Ectodermal cell (in vitro differentiated cells): ENCODE measurements around the gene WDR76. TPM values are rescaled to one million over a fixed set of nuclear protein-coding genes. Genes with fewer than 3 reads are reported as not detected.

Experiments used
- H3K27ac ChIP-seq: 2 replicates; pipeline ENCODE4 v1.7.0; 2013; ENCODE audit warnings: mild to moderate bottlenecking, low read depth, low read length; ENCODE audit not compliant: insufficient read depth, poor library complexity, severe bottlenecking
- H3K27me3 ChIP-seq: 2 replicates; pipeline ENCODE4 v1.7.0; 2013; ENCODE audit warnings: mild to moderate bottlenecking, low read length; ENCODE audit not compliant: insufficient read depth, control insufficient read depth, poor library complexity, severe bottlenecking
- H3K36me3 ChIP-seq: one replicate; pipeline ENCODE4 v1.7.0; 2013; ENCODE audit warnings: low read length; ENCODE audit not compliant: control insufficient read depth, insufficient read depth
- H3K4me1 ChIP-seq: one replicate; pipeline ENCODE4 v1.7.0; 2013; ENCODE audit warnings: low read length; ENCODE audit not compliant: control insufficient read depth, insufficient read depth
- H3K4me3 ChIP-seq: 2 replicates; pipeline ENCODE4 v1.7.0; 2013; ENCODE audit warnings: low read depth, low read length, control low read depth; ENCODE audit not compliant: insufficient read depth
- H3K9me3 ChIP-seq: 2 replicates; pipeline ENCODE4 v1.7.0; 2013; ENCODE audit warnings: mild to moderate bottlenecking, low read length, moderate library complexity; ENCODE audit not compliant: control insufficient read depth
- WGBS, 2 experiments: methylation state at CpG; one replicate each; pipeline ENCODE4 v1.1.7; 2013; ENCODE audit warnings: missing lambda C conversion rate in 2 of 2; 5-methylcytosine and 5-hydroxymethylcytosine counted together
- polyA plus RNA-seq, 4 experiments: library from polyadenylated mRNA; stranded (reverse); fragments of 50-300 nt; gene quantifications; one replicate each; pipeline ENCODE4 v1.2.3, GENCODE V29; 2013

WDR76 gene
- 33.2 TPM for polyA plus RNA-seq (2013, experiment 1 of 4)
- polyA plus RNA-seq (2013, experiment 2 of 4) = 31.9 TPM
- polyA plus RNA-seq (2013, experiment 3 of 4) = 24.2 TPM
- 25.6 TPM for polyA plus RNA-seq (2013, experiment 4 of 4)

DNA sequence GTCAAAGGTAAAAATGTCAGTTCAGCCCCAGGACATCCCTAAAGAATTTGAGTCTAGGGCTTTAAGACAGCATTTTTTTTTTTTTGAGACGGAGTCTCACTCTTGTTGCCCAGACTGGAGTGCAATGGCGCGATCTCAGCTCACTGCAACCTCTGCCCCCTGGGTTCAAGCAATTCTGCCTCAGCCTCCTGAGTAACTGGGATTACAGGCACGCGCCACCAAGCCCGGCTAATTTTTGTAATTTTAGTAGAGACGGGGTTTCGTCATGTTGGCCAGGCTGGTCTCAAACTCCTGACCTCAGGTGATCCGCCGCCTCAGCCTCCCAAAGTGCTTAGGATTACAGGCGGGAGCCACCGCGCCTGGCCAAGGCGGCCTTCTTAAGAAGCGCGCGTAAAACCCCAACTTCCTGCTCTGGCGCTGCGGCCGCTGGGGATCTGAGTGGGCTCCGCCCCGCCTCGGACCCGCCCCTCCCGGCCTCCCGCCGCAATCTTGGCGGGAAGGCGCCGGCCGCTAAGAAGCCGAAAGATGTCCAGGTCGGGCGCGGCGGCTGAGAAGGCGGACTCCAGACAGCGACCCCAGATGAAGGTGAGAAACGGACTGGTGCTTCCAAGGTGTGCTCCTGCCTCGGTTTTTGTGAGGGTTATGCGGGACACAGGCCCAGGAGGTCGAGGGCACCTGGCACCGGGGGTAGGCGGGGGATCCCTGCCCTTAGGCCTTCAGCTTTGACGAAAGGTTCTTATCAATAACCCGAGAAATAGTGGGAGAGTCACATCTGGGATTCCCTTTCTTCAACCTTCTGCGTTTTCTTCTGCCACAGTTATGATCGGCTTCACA is at the start of gene WDR76:
WDR76 (plus strand) TSS at position 495 of the 834 bp plus-strand sequence; CDS start at position 526, 31 bp downstream.
- Histone ChIP-seq H3K27ac (no peak within 1 kb of the TSS), H3K4me3 (peak within 1 kb of the TSS; percentile 53), H3K36me3 (no peaks in the 10 kb centered on the region), H3K4me1 (peaks cover 6% of the 10 kb centered on the region), H3K9me3 (no peaks in the 10 kb centered on the region), H3K27me3 (no peaks in the 10 kb centered on the region)
- 16 to 17% methylated on average over 48 of the region's 48 CpGs for WGBS, 2 experiments

DNA sequence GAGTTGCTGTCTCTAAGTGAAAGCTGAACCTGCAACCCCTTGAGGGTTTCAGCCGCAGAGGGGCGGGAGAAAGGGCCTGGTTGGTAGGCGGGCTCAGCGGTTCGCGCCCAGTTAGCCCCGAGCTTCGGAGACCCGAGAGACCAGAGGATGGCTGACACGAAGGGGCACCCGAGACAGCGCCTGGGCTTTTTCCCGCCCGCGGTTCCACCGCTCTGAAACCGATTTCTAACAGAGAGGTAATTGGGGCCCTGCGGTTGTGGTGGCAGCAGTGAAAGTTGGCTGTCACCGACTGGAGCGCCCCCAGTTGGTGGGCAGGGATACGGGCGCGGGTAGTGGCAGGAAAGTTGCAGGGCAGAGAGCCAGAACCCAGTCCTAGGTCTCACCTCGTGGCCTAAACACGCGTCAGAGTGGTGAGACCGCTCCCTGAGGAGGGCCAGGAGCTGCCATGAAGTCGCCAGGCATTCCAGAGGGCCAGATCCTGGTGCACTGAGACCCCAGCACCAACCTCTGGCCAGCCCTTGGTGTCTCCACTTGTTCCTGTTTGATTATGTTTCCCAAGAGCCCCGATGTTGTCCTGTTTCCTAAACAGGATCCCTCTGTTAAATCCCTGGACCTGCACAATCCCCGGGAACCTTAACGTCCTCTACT is 49.4 kb upstream of the WDR76 start:
- H3K4me3 ChIP-seq = peak overlapping the region; percentile 51
- no peaks in the 10 kb centered on the region for H3K9me3 ChIP-seq
- H3K36me3 ChIP-seq = peaks cover 5% of the 10 kb centered on the region
- peaks cover 20% of the 10 kb centered on the region for H3K27me3 ChIP-seq
- H3K4me1 ChIP-seq = no peaks in the 10 kb centered on the region
- H3K27ac ChIP-seq = no peak overlapping the region
- 5 to 6% methylated on average over 31 of the region's 31 CpGs for WGBS, 2 experiments

DNA sequence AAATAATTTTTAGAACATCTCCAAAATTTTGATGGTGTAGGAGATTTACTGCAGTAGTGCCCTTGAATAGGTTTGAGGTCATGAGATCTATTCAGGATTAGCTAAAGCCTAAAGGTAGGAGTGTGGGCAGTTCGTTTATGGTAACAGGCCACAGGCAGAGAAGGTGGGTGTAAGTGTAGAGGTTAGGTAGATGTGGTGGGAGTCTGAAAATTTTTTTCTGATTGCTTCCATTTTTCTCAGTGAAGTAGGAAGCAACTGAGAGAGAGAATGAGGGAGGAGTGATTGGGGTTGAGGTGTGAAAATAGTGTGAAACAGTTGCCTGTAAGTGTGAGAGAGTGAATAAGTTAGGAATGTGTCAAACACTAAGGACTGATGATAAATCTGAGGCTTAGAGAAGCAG is 47.8 kb upstream of the WDR76 start:
- 80 to 92% methylated on average over 1 of the region's 1 CpG for WGBS, 2 experiments
- Histone ChIP-seq H3K9me3 (no peaks in the 10 kb centered on the region), H3K27ac (no peak overlapping the region), H3K36me3 (no peaks in the 10 kb centered on the region), H3K4me1 (no peaks in the 10 kb centered on the region), H3K27me3 (peaks cover 20% of the 10 kb centered on the region), H3K4me3 (no peak overlapping the region)

DNA sequence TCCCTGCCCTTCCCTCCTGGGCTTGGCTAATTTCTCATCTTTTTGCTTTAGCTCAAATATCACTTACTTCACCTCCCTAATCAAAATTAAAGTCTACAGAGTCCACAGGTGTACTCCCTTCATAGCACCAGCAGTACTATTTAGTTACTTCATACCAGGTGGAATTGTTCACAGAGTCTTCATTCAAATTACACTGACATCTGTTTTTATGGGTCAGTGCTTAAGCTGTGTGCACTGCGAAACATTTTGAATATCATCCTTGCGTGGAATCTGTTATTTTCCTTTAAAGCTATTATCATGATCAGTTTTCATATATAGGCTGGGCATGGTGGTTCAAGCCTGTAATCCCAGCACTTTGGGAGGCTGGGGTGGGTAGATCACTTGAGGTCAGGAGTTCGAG is 37.4 kb upstream of the WDR76 start:
- Histone ChIP-seq H3K4me3 (no peak overlapping the region), H3K9me3 (no peaks in the 10 kb centered on the region), H3K36me3 (peaks cover 9% of the 10 kb centered on the region), H3K27ac (no peak overlapping the region), H3K27me3 (no peaks in the 10 kb centered on the region), H3K4me1 (peaks cover 5% of the 10 kb centered on the region)
- 89 to 91% methylated on average over 3 of the region's 3 CpGs for WGBS, 2 experiments

DNA sequence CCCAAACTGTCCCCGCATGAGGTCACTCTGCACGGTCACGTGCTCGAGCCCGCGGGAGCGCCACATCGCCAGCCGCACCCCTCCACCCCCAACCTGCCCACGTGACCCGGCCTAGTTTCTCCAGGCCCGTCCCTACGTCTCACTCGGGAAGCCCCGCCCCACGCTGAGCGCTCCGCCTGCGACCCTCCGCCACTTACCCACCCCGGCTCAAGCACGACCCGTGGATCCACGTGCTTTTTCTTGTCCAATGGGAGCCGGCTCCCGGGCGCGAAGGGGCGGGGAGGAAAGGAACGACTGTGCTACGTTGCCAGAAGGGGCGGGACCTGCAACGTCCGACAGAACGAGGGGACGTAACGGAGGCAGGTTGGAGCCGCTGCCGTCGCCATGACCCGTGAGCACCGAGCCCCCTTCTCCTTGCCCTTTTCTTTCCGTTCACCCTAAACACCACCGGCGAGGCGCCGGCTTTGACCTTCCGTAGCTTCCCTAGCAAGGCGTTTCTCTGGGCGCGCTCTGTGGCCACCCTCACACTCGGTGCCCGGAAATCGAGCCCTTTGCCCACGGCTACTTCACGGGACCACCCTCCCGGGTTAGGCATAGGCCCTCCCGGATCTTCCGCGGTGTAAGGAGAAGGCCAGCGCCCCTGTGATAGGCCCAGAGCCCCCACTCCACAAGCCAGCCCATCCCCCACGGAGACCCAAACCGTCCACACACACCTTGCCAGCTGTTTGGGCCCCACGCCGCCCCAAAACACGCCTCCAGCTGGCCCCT is 34.6 kb upstream of the WDR76 start, which contains the start of gene SERF2:
SERF2 (plus strand) TSS at position 328 of the 768 bp plus-strand sequence; CDS start at position 385, 57 bp downstream.
- Histone ChIP-seq H3K27ac (peak within 1 kb of the TSS; percentile 61), H3K27me3 (no peaks in the 10 kb centered on the region), H3K4me1 (peaks cover 10% of the 10 kb centered on the region), H3K4me3 (peak within 1 kb of the TSS; percentile 98), H3K9me3 (no peaks in the 10 kb centered on the region), H3K36me3 (peaks cover 12% of the 10 kb centered on the region)
- 0% methylated on average over 66 of the region's 66 CpGs for WGBS, 2 experiments

DNA sequence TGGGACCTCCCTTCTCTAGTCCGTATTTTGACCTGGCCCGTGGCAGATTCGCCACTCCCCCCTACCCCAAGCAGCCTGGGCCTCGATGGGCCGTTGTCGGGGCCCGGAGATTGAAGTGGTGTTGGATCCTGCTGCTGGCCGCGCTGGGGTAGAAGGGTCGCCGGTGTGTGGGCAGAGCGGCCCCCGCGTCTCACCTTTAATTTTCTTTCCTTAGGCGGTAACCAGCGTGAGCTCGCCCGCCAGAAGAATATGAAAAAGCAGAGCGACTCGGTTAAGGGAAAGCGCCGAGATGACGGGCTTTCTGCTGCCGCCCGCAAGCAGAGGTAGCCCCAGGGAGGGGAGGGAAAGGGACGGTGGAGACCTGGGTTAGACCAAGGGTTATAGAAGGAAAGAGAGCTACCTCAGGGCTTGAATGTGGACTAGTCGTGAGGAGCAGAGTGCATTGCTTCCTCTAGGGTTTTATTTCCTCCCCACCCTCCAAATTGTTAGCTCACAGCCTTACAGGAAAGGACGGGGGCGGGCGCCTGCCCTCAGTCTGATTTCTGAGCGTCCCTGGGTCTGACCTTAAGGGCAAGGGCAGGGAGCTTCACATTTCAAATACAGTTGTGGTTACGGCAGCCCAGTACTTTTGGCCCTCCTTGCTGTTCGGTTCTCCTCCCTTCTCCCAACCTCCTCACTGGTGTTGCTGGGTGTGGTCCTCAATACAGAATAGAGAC is 33.9 kb upstream of the WDR76 start:
- H3K27me3 ChIP-seq = no peaks in the 10 kb centered on the region
- WGBS, 2 experiments = 9 to 10% methylated on average over 33 of the region's 33 CpGs
- H3K4me3 ChIP-seq = peak overlapping the region; percentile 98
- H3K27ac ChIP-seq = peak overlapping the region; percentile 61
- peaks cover 10% of the 10 kb centered on the region for H3K4me1 ChIP-seq
- peaks cover 12% of the 10 kb centered on the region for H3K36me3 ChIP-seq
- H3K9me3 ChIP-seq = no peaks in the 10 kb centered on the region

DNA sequence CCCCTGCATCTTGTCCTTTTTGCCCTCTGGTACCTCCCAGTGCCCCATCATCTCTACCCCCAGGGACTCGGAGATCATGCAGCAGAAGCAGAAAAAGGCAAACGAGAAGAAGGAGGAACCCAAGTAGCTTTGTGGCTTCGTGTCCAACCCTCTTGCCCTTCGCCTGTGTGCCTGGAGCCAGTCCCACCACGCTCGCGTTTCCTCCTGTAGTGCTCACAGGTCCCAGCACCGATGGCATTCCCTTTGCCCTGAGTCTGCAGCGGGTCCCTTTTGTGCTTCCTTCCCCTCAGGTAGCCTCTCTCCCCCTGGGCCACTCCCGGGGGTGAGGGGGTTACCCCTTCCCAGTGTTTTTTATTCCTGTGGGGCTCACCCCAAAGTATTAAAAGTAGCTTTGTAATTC is 33.2 kb upstream of the WDR76 start:
- WGBS, 2 experiments = 93 to 95% methylated on average over 9 to 10 of the region's 10 CpGs
- no peak overlapping the region for H3K27ac ChIP-seq
- H3K4me1 ChIP-seq = peaks cover 10% of the 10 kb centered on the region
- peak overlapping the region; percentile 17 for H3K4me3 ChIP-seq
- H3K36me3 ChIP-seq = peaks cover 12% of the 10 kb centered on the region
- no peaks in the 10 kb centered on the region for H3K9me3 ChIP-seq
- no peaks in the 10 kb centered on the region for H3K27me3 ChIP-seq

DNA sequence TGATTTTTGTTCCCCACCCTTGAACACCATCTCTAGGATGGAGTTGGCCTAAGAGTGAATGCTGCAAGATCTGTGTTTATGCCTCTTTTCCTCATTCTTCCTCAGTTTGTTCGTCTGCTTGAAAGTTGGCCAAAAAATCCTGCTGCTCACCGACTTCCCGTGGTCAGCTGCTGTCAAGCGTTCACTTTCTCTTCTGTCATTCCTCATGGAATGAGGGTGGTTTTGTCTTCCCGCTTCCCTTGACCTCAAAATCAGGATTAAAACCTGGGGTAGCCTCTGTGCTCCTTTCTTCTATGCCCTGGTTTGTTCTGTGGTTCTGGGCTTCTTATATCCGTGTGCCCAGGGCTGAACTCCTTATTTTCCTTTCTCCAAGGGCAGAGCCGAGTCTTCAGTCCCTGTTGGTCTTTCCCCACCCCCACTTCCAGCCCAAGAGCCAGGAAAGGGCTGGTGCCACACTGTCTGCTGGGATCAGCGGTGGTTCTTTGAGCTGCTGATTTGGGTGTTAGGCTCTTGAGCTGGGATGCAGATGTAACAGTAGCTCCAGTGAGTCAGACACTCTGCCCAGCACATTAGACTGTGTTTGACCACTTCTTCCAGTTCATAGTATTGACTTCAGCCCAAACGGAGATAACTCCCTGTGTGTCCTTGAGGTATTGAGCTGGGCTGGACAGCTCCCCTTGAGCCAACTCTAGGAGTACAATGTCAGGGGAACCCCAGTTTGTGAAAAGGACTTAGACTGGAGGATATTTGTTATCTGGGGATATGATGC is 32.3 kb upstream of the WDR76 start:
- H3K27me3 ChIP-seq = no peaks in the 10 kb centered on the region
- no peaks in the 10 kb centered on the region for H3K9me3 ChIP-seq
- H3K4me3 ChIP-seq = no peak overlapping the region
- no peak overlapping the region for H3K27ac ChIP-seq
- H3K36me3 ChIP-seq = peaks cover 14% of the 10 kb centered on the region
- 94 to 95% methylated on average over 9 of the region's 9 CpGs for WGBS, 2 experiments
- peaks cover 10% of the 10 kb centered on the region for H3K4me1 ChIP-seq

DNA sequence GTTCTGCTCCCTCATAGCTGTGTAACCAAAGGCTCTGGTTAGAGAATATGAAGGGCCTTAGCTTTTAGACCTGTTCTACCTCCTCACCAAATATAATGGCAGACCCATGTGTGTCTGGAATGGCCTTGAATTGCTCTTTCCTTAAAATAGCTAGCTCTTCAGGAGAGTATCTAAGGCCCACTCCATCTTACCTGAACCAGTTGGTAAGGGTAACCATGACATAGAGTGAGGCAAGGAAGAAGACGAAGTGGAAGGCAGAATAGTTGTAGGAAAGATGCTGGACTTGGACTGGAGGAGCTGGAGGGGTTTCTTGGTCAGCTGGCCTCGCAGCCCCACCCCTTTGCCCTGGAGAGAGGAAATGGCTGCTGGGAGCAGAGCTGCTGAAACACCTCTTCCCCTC is 31.6 kb upstream of the WDR76 start:
- Histone ChIP-seq H3K27ac (no peak overlapping the region), H3K4me3 (no peak overlapping the region)
- 93 to 95% methylated on average over 2 of the region's 2 CpGs for WGBS, 2 experiments

More for the DNA sequence above, 31.6 kb upstream of the WDR76 start:
- Histone ChIP-seq H3K4me1 (peaks cover 13% of the 10 kb centered on the region), H3K9me3 (no peaks in the 10 kb centered on the region), H3K27me3 (no peaks in the 10 kb centered on the region), H3K36me3 (peaks cover 15% of the 10 kb centered on the region)
